ENCODE results near the gene MAD2L1BP. TPM values are rescaled to one million over a fixed set of nuclear protein-coding genes. Genes with fewer than 3 reads are reported as not detected.

MAD2L1BP gene
- total RNA-seq, 1 experiment from 2014 or later = 46.3 TPM

DNA sequence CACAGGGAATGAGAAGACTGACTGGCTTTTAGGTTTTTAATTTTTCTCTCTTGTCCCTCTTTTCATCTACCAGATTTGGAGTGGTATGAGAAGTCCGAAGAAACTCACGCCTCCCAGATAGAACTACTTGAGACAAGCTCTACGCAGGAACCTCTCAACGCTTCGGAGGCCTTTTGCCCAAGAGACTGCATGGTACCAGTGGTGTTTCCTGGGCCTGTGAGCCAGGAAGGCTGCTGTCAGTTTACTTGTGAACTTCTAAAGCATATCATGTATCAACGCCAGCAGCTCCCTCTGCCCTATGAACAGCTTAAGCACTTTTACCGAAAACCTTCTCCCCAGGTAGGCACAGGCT, 644 bp downstream of the MAD2L1BP start:
- no peak overlapping the region for H3K27ac ChIP-seq (ENCODE audit: insufficient read length, low read depth, low read length)
- no peak overlapping the region for H4K8ac ChIP-seq (replicated peaks; ENCODE audit: insufficient read length, low read depth, low read length)
- H2BK120ac ChIP-seq (ENCODE audit: low read depth, low read length, poor library complexity, severe bottlenecking) = no peak overlapping the region
- H3T11ph ChIP-seq (ENCODE audit: low read length) = no peak overlapping the region
- no peaks in the 10 kb centered on the region for H3K27me3 ChIP-seq (ENCODE audit: insufficient read depth, low read length)
- peaks cover 3% of the 10 kb centered on the region for H3K79me1 ChIP-seq (ENCODE audit: insufficient read depth, low read depth, low read length, poor library complexity, severe bottlenecking)
- H3K9me3 Mint-ChIP-seq = no peaks in the 10 kb centered on the region
- no peak overlapping the region for H3K23ac ChIP-seq (ENCODE audit: insufficient read length, low read depth, low read length)
- no peak overlapping the region for H3K4ac ChIP-seq (ENCODE audit: low read depth, low read length)
- DNase-seq = no peak
- WGBS (ENCODE audit: extremely low coverage, insufficient read length, low lambda C conversion rate) = no CpG with 5 or more reads among the region's 7 CpGs
- peak overlapping the region; percentile 94 to 96 for H3K4me3 Mint-ChIP-seq
- H3K36me3 Mint-ChIP-seq (ENCODE audit: insufficient read depth in 1 of 3, low read depth in 3 of 3) = peaks cover 22 to 47% (median 42%) of the 10 kb centered on the region in 3 experiments; a peak in 6 of 7 replicates
- H3K79me2 ChIP-seq (ENCODE audit: insufficient read depth, low read length) = peaks cover 11% of the 10 kb centered on the region; the same call in 1 of the 2 replicates
- no peak overlapping the region for H2BK5ac ChIP-seq (ENCODE audit: insufficient read length, low read length)
- peak overlapping the region in 2 of 3 experiments; percentile 63 to 97; a peak in 3 of 7 replicates for H3K27ac Mint-ChIP-seq
- no peak overlapping the region for H3K18ac ChIP-seq (ENCODE audit: insufficient read length, low read depth, low read length)
- no peak overlapping the region for H2BK15ac ChIP-seq (ENCODE audit: low read depth, low read length)
- H4K5ac ChIP-seq (ENCODE audit: insufficient read length, low read depth, low read length) = no peak overlapping the region
- H3K9ac ChIP-seq (ENCODE audit: extremely low read depth, insufficient read length, low read length) = peak overlapping the region; percentile 69
- no peaks in the 10 kb centered on the region for H3K27me3 Mint-ChIP-seq (ENCODE audit: low read depth)
- no peak overlapping the region for H2AFZ ChIP-seq (ENCODE audit: low read length)
- no peak overlapping the region for H2BK12ac ChIP-seq (ENCODE audit: insufficient read length, low read depth, low read length)
- no peak overlapping the region for H2BK20ac ChIP-seq (ENCODE audit: low read depth, low read length, poor library complexity, severe bottlenecking)
- TF ChIP-seq, protein P1, sequence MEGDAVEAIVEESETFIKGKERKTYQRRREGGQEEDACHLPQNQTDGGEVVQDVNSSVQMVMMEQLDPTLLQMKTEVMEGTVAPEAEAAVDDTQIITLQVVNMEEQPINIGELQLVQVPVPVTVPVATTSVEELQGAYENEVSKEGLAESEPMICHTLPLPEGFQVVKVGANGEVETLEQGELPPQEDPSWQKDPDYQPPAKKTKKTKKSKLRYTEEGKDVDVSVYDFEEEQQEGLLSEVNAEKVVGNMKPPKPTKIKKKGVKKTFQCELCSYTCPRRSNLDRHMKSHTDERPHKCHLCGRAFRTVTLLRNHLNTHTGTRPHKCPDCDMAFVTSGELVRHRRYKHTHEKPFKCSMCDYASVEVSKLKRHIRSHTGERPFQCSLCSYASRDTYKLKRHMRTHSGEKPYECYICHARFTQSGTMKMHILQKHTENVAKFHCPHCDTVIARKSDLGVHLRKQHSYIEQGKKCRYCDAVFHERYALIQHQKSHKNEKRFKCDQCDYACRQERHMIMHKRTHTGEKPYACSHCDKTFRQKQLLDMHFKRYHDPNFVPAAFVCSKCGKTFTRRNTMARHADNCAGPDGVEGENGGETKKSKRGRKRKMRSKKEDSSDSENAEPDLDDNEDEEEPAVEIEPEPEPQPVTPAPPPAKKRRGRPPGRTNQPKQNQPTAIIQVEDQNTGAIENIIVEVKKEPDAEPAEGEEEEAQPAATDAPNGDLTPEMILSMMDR (conservative IDR thresholded peaks at IDR 0.05) = no peak
- no peak overlapping the region for H3K56ac ChIP-seq (ENCODE audit: insufficient read length, low read depth, low read length)
- H3K4me2 ChIP-seq (ENCODE audit: insufficient read depth, insufficient read length, low read length) = peak overlapping the region; percentile 93
- no peaks in the 10 kb centered on the region; the same call in 1 of the 2 replicates for H3K4me1 ChIP-seq (ENCODE audit: insufficient read depth, low read length)
- peaks cover 21 to 26% of the 10 kb centered on the region in 2 experiments for H3K4me1 Mint-ChIP-seq
- H4K91ac ChIP-seq (ENCODE audit: insufficient read length, low read depth, low read length) = no peak overlapping the region
- no peak overlapping the region for H2AK5ac ChIP-seq (ENCODE audit: insufficient read length, low read length)
- no peak overlapping the region for H3K14ac ChIP-seq (ENCODE audit: insufficient read depth, low read length)
- peaks cover 6% of the 10 kb centered on the region for H3K23me2 ChIP-seq (ENCODE audit: insufficient read length, low read depth, low read length, poor library complexity, severe bottlenecking)
- H3K9me3 ChIP-seq (ENCODE audit: control insufficient read depth, low read depth, low read length) = no peaks in the 10 kb centered on the region
- H4K20me1 ChIP-seq (ENCODE audit: control insufficient read depth, insufficient read depth, insufficient read length) = no peaks in the 10 kb centered on the region
